Measurements from ENCODE around the gene CCL8.

GRCh38 chr17:34283571-34283970 lies 35.7 kb upstream of the CCL8 start:
- TF ChIP-seq CTCF (IDR thresholded peaks at IDR 0.05; ENCODE audit: low read length), result no peak
- no peak for TF ChIP-seq EZH2 (optimal IDR thresholded peaks at IDR 0.05; ENCODE audit: low read depth, low read length)
- TF ChIP-seq EZH2phosphoT487 (IDR thresholded peaks at IDR 0.05; ENCODE audit: low read length), result no peak

Measured in MM.1S (cell line).